SH-SY5Y (cell line): ENCODE data around the gene PAMR1.

Source experiments
- GATA2 ChIP-seq: IDR thresholded peaks from 2 replicates; pipeline ENCODE4 v1.6.1; 2011; ENCODE audit warnings: mild to moderate bottlenecking, low read depth, low read length
- GATA3 ChIP-seq: IDR thresholded peaks from 2 replicates; pipeline ENCODE4 v1.6.1; 2011; ENCODE audit warnings: low read depth, mild to moderate bottlenecking, low read length, moderate library complexity

GRCh38 chr11:35487532-35488078 lies 37.8 kb downstream of the PAMR1 start:
- TF ChIP-seq GATA3, result no peak
- no peak for TF ChIP-seq GATA2
